Stimulated activated CD4-positive, alpha-beta T cell treated with anti-CD3 and anti-CD28 coated beads, TNF-alpha, amount 100 ng/mL, for 24 hours (primary cell): Measurements from ENCODE around the gene GALNT17.
"Not testable (repeated sequence)": the region's sequence is repeated elsewhere in the genome, so short reads cannot be mapped to it uniquely, and the experiment has no call there.

ENCODE experiments used
- DNase-seq, 3 experiments: peaks; one replicate each; pipeline ENCODE4 v3.0.0-alpha.2; 2020; ENCODE audit warnings: low read depth in 3 of 3

The GALNT17 gene

DNA sequence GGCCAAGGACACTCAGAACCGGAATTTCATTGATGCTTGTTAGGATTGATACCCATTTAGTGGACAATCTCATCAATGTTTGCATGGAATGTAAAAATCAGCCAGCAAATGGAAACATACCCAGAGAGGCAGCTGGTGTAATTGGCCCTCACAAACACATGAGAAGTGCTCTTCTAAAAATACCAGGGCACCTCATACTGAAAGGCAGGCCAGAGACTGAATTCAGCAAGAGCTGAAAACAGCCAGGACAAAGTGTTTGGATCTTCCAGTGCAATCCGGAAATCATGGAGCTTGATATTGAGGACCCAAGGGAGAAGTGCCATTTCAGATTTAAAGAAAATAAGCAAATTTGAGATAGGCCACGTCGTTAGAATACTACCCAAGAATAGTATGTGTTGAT lies 498.6 kb downstream of the GALNT17 start:
- DNase-seq, result no peak

DNA sequence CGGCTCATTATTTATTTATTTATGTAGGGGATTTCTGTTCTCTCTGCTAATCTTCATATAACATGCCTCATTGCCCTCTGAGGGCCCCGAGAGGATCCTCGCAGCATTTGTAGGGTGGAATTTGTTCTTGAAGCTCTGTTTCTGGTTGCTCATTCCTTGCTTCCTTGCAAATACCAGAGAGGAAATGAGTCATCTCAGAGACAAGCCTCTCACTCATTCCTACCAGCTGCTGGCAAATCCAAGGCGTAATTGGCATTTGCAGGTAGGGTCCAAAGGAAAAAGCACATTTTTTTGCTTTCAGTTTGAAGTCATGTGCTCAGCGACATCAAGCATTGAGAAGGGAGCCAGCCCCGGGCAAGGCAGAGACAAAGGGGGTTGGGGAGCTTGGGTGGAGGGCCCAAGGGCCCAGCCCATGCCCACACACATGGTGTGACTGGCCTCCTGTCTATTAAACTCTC lies 501.6 kb downstream of the GALNT17 start:
- DNase-seq, result no peak

DNA sequence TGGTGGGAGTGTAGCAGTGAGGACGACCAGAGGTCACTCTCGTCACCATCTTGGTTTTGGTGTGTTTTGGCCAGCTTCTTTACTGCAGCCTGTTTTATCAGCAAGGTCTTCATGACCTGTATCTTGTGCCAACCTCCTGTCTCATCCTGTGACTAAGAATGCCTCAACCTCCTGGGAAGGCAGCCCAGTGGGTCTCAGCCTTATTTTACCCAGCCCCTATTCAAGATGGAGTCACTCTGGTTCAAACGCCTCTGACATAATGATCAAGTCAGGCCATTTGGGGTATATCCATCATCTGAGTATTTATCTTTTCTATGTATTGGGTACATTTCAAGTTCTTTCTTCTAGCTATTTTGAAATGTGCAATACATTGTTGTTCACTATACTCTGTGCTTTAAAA lies 503.9 kb downstream of the GALNT17 start:
- not testable (repeated sequence) for DNase-seq

DNA sequence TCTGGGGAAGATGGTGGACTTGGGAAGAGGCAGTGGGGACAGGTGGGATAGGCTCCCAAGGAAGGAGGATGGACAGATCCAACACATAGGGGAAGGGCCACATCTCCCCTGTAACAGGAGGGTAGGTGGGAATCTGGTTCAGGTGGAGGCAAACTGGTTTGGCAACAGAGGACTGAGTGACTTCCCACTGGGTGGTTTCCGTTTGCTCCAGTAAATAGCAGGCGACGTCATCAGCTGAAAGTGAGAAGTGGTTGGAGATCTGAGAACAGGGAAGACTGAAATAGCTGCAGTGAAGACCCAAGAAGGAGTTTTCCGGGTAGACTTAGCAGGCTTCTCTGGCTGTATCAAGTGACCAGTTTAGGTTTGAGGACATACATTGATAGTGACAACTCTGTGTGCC lies 504.4 kb downstream of the GALNT17 start:
- no peak for DNase-seq

- no peak for DNase-seq
These were observed 505.6 kb downstream of the GALNT17 start for GRCh38 chr7:71637578-71637977.

GRCh38 chr7:71638108-71638507 lies 506.2 kb downstream of the GALNT17 start:
- no peak for DNase-seq

DNA sequence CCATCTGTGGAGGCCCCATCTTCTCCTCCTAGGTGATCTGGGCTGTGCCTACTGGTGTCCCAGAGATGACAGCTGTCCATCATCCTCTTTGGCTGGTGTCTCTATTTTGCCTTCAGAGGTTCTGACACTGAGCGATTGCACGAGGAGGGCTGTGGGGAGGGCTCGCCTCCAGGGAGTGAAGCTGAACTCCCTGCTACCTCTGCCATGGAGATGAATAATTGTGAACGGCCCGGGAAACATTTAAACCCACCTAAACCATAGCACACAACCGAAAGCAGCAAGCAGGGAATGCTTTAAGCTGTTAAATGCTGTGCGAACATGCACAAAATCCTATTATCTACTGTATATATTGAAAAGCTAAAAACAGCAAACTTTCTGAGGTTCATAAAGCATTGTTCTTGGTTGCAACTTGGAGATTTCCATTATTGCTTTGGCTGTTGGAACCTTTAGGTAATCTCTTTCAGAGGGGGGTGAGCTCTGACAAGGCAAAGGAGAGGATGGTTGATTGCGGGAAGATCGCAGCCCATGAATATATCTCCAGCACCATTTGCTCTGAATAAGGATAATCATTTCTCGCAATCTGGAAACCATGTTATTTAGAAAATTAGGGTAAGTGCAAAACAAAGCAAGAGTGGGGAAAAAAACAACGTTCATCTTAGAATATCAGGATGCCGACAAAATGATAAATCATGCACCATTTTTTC lies 507.6 kb downstream of the GALNT17 start:
- no peak for DNase-seq

DNA sequence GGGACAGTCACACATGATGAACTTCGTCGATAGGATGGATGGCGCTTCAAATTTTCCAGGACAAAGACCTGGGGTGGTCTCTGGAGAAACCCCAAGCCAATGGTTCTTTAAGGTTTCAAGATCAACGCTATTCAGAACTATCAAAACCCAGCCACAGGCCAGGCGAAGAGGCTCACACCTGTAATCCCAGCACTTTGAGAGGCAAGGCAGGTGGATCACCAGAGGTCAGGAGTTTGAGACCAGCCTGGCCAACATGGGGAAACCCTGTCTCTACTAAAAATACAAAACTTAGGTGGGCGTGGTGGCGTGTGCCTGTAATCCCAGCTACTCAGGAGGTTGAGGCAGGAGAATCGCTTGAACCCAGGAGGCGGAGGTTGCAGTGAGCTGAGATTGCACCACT lies 511.1 kb downstream of the GALNT17 start:
- DNase-seq, result not testable (repeated sequence)

GRCh38 chr7:71645836-71646235 lies 513.9 kb downstream of the GALNT17 start:
- DNase-seq, result no peak

GRCh38 chr7:71649812-71650211 lies 517.9 kb downstream of the GALNT17 start:
- DNase-seq, result no peak

GRCh38 chr7:71650653-71651337 lies 518.9 kb downstream of the GALNT17 start:
- DNase-seq, result no peak

- DNase-seq, result no peak
These were observed 520.6 kb downstream of the GALNT17 start for GRCh38 chr7:71652510-71652909.

DNA sequence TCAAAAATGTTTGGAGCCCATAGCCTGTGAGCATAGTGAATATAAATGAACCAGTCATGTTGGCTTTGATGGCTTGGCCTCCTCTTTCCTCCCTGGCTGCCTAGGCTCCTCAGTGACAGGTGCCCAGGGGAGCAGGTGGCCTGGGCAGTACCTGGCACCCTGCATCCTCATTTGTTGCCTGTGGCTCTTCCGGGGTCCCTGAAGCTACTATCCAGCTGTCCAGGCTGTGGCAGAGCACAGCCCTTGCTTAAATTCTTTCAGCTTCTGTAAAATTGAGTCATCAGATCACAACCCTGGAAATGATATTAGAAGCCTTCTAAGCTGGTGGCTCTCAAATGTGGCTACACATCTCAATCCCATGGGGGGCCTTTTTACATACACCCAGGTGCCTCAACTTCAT lies 525.4 kb downstream of the GALNT17 start:
- DNase-seq, result no peak

- no peak for DNase-seq
These were observed 527.7 kb downstream of the GALNT17 start for GRCh38 chr7:71659622-71660021.

DNA sequence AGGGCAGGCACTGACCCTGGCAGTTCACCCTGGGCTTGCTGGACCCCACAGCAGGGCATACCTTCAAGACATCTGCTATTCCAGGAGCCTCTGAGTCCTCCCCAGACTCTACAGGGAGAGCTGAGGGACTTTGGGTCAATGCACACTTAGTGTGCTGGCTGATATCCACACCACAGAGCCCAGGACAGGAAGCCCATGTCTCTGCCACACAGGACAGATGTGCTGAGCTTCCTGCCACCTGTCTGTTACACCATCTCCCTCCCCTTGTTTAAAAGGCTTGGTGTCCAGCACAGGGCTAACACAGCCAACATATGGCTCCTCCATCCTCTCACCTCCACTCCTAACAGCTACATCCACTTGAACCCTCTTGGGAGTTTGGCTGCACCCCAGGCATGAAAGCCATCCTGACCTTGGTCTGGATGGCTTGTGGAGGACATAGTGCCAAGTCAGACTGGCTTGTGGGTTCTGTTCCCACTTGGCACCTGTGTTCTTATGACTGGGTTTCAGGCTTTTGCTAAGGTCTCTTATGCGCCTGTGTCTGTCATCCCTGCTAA lies 529.8 kb downstream of the GALNT17 start:
- no peak for DNase-seq

GRCh38 chr7:71665716-71666115 lies 533.8 kb downstream of the GALNT17 start:
- DNase-seq, result no peak

GRCh38 chr7:71668572-71668971 lies 536.6 kb downstream of the GALNT17 start:
- no peak for DNase-seq

GRCh38 chr7:71679480-71679879 lies 547.5 kb downstream of the GALNT17 start:
- no peak for DNase-seq

DNA sequence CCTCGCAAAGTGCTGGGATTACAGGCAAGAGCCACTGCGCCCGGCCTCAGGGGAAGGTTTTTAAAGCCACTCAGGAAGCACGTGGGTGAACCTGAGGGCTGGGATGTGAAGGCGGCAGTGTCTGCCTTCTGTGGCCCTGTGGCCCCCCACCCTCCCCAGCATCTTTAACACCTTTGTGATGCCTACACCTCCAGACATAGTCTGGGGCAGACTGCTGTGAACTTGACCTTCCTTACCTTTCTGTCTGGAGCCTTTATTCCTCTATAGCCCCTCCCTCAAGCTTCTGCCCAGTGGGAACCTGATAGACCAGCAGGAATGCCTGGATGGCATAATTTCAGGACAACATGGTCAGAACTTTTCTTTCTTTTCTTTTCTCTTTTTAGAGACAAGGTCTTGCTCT lies 550.2 kb downstream of the GALNT17 start:
- DNase-seq, result no peak

DNA sequence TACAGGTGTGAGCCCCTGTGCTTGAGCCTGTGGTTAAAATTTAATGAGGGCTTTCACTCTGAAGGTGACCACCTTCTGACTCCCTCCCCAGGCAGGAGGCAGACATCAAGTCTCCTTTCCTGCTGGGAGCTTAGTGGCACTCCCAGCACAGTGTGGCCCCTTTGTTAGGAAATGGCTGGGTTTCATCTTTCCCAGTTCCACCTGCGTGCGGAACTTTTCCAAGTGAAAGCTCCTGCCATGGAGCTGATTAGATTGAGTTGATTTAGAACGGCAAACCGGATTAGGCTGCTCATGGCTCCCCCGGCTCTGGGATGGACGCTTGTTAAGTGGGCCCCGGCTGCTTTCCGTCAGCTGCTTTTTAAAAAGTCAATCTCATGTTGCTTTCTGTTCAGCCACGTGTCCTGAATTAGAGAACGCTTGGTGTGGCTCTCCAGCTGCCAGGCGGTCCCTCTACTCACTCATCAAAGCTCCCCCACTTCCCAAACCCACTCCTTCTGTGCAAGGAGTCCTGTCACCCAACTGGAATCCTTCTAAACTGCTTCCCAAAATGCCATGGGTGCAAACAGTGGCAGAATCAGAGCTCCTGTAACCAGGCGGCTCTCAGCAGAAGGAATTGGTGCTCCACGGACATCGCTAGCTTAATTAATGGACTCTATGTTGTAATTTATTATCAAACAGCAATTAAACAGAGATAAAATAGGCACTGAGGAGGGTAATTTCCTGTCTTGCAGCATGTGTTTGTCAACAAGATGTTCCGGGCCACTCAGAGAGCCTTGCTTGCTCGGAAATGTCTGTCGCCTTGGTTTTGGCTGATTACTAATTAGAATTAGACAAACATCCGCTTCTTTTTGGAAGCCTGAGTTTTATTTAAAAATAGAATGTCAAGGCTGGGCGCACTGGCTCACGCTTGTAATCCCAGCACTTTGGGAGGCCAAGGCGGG lies 551.2 kb downstream of the GALNT17 start:
- DNase-seq, result no peak

GRCh38 chr7:71687286-71687685 lies 555.3 kb downstream of the GALNT17 start:
- no peak for DNase-seq
